Activated T-helper 2 cell treated with anti-CD3 and anti-CD28 coated beads, Interferon-gamma antibody, Interleukin-2, Interleukin-4, amounts not matched to agents 10 μg/mL and 5 μg/mL and 100 μg/mL, durations not matched to agents 14 hours and 24 hours and 36 hours (primary cell): ENCODE results near the gene ETDC. TPM values are rescaled to one million over a fixed set of nuclear protein-coding genes. Genes with fewer than 3 reads are reported as not detected.
"Not testable (repeated sequence)": the region's sequence is repeated elsewhere in the genome, so short reads cannot be mapped to it uniquely, and the experiment has no call there.

Experiments used
- DNase-seq: peaks from one replicate; pipeline ENCODE4 v3.0.0; 2021; ENCODE audit warnings: low spot score
- H3K27ac Mint-ChIP-seq: one replicate; pipeline ENCODE4 v1.8.0; 2021; ENCODE audit warnings: mixed read lengths
- H3K27me3 Mint-ChIP-seq: one replicate; pipeline ENCODE4 v1.8.0; 2021; ENCODE audit warnings: low read depth, mixed read lengths
- H3K36me3 Mint-ChIP-seq: one replicate; pipeline ENCODE4 v1.8.0; 2021; ENCODE audit warnings: low read depth, mixed read lengths
- H3K4me1 Mint-ChIP-seq: one replicate; pipeline ENCODE4 v1.8.0; 2021; ENCODE audit warnings: low read depth, mixed read lengths
- H3K4me3 Mint-ChIP-seq: one replicate; pipeline ENCODE4 v1.8.0; 2021; ENCODE audit warnings: low read depth, mild to moderate bottlenecking, moderate library complexity, mixed read lengths
- H3K9me3 Mint-ChIP-seq: one replicate; pipeline ENCODE4 v1.8.0; 2021; ENCODE audit warnings: mixed read lengths
- intact Hi-C: fragments of 100-400 bp; cut with micrococcal nuclease; formaldehyde crosslinking; loops from one replicate; pipeline ENCODE4 v1.15.1; 2023
- total RNA-seq: library from RNA; stranded (reverse); gene quantifications from 2 replicates; pipeline ENCODE4 v1.2.3, GENCODE V29; 2022

Gene ETDC
- total RNA-seq, 1 donor from 2014 or later: not detected

- intact Hi-C loops: no loop called here
- H3K4me1 Mint-ChIP-seq: no peaks in the 10 kb centered on the region
Measured at GRCh38 chrX:135315864-135316263, 6.6 kb downstream of the ETDC start.

GRCh38 chrX:135324463-135324862, 15.2 kb downstream of the ETDC start:
- intact Hi-C loops: no loop called here
- DNase-seq: no peak
- H3K27me3 Mint-ChIP-seq: no peaks in the 10 kb centered on the region
- H3K36me3 Mint-ChIP-seq: peaks cover 66% of the 10 kb centered on the region
- H3K9me3 Mint-ChIP-seq: peaks cover 26% of the 10 kb centered on the region
- H3K4me1 Mint-ChIP-seq: no peaks in the 10 kb centered on the region
- H3K4me3 Mint-ChIP-seq: no peak overlapping the region
- H3K27ac Mint-ChIP-seq: no peak overlapping the region

More at GRCh38 chrX:135315864-135316263, 6.6 kb downstream of the ETDC start:
- no peak for DNase-seq
- Mint-ChIP-seq H3K27ac (no peak overlapping the region), H3K9me3 (peaks cover 55% of the 10 kb centered on the region), H3K27me3 (no peaks in the 10 kb centered on the region), H3K36me3 (peaks cover 39% of the 10 kb centered on the region), H3K4me3 (no peak overlapping the region)

GRCh38 chrX:135325036-135325818, 15.9 kb downstream of the ETDC start:
- DNase-seq, H3K4me1 Mint-ChIP-seq, H3K27ac Mint-ChIP-seq, H3K4me3 Mint-ChIP-seq, H3K27me3 Mint-ChIP-seq, intact Hi-C loops: not testable (repeated sequence)
- H3K9me3 Mint-ChIP-seq: peaks cover 25% of the 10 kb centered on the region
- peaks cover 69% of the 10 kb centered on the region for H3K36me3 Mint-ChIP-seq

- intact Hi-C loops: no loop called here
- no peaks in the 10 kb centered on the region for H3K27me3 Mint-ChIP-seq
- peaks cover 57% of the 10 kb centered on the region for H3K36me3 Mint-ChIP-seq
- DNase-seq: no peak
- H3K4me1 Mint-ChIP-seq: no peaks in the 10 kb centered on the region
- no peak overlapping the region for H3K4me3 Mint-ChIP-seq
- H3K27ac Mint-ChIP-seq: no peak overlapping the region
- H3K9me3 Mint-ChIP-seq: peaks cover 14% of the 10 kb centered on the region
Measured at GRCh38 chrX:135327299-135327698, 18.0 kb downstream of the ETDC start.

GRCh38 chrX:135328421-135329005, 19.2 kb downstream of the ETDC start:
- H3K4me1 Mint-ChIP-seq: peaks cover 5% of the 10 kb centered on the region
- peaks cover 6% of the 10 kb centered on the region for H3K9me3 Mint-ChIP-seq
- H3K27ac Mint-ChIP-seq: no peak overlapping the region
- H3K36me3 Mint-ChIP-seq: peaks cover 61% of the 10 kb centered on the region
- no peak for DNase-seq
- no peak overlapping the region for H3K4me3 Mint-ChIP-seq
- H3K27me3 Mint-ChIP-seq: no peaks in the 10 kb centered on the region
- intact Hi-C loops: no loop called here

GRCh38 chrX:135330706-135331105, 21.4 kb downstream of the ETDC start:
- DNase-seq: no peak
- H3K36me3 Mint-ChIP-seq: peaks cover 57% of the 10 kb centered on the region
- peaks cover 5% of the 10 kb centered on the region for H3K4me1 Mint-ChIP-seq
- H3K27ac Mint-ChIP-seq: no peak overlapping the region
- no peaks in the 10 kb centered on the region for H3K9me3 Mint-ChIP-seq
- no peak overlapping the region for H3K4me3 Mint-ChIP-seq
- intact Hi-C loops: no loop called here
- no peaks in the 10 kb centered on the region for H3K27me3 Mint-ChIP-seq

GRCh38 chrX:135331525-135331924, 22.2 kb downstream of the ETDC start:
- no peak for DNase-seq
- Mint-ChIP-seq H3K9me3 (no peaks in the 10 kb centered on the region), H3K4me1 (peaks cover 5% of the 10 kb centered on the region), H3K27me3 (no peaks in the 10 kb centered on the region), H3K36me3 (peaks cover 54% of the 10 kb centered on the region), H3K27ac (no peak overlapping the region), H3K4me3 (no peak overlapping the region)
- intact Hi-C loops: no loop called here

- H3K4me3 Mint-ChIP-seq: peak overlapping the region; percentile 93
- intact Hi-C loops: no loop called here
- no peak for DNase-seq
- peaks cover 53% of the 10 kb centered on the region for H3K4me1 Mint-ChIP-seq
- peaks cover 46% of the 10 kb centered on the region for H3K36me3 Mint-ChIP-seq
- H3K9me3 Mint-ChIP-seq: no peaks in the 10 kb centered on the region
- no peaks in the 10 kb centered on the region for H3K27me3 Mint-ChIP-seq
- H3K27ac Mint-ChIP-seq: no peak overlapping the region
Measured at GRCh38 chrX:135340831-135341230, 31.6 kb downstream of the ETDC start.

- intact Hi-C loops: no loop called here
- no peaks in the 10 kb centered on the region for H3K9me3 Mint-ChIP-seq
- H3K27ac Mint-ChIP-seq: no peak overlapping the region
- H3K4me1 Mint-ChIP-seq: peaks cover 43% of the 10 kb centered on the region
- no peaks in the 10 kb centered on the region for H3K27me3 Mint-ChIP-seq
- peak overlapping the region; percentile 93 for H3K4me3 Mint-ChIP-seq
- DNase-seq: no peak
- peaks cover 36% of the 10 kb centered on the region for H3K36me3 Mint-ChIP-seq
Measured at GRCh38 chrX:135345107-135345589, 35.9 kb downstream of the ETDC start.

GRCh38 chrX:135346975-135347374, 37.7 kb downstream of the ETDC start:
- DNase-seq: no peak
- no peaks in the 10 kb centered on the region for H3K27me3 Mint-ChIP-seq
- H3K9me3 Mint-ChIP-seq: no peaks in the 10 kb centered on the region
- no peak overlapping the region for H3K27ac Mint-ChIP-seq
- intact Hi-C loops: no loop called here
- no peak overlapping the region for H3K4me3 Mint-ChIP-seq
- peaks cover 27% of the 10 kb centered on the region for H3K4me1 Mint-ChIP-seq
- H3K36me3 Mint-ChIP-seq: peaks cover 36% of the 10 kb centered on the region

GRCh38 chrX:135347381-135348016, 38.2 kb downstream of the ETDC start:
- no peaks in the 10 kb centered on the region for H3K27me3 Mint-ChIP-seq
- DNase-seq: no peak
- H3K27ac Mint-ChIP-seq: no peak overlapping the region
- intact Hi-C loops: no loop called here
- H3K4me3 Mint-ChIP-seq: no peak overlapping the region
- no peaks in the 10 kb centered on the region for H3K9me3 Mint-ChIP-seq
- H3K36me3 Mint-ChIP-seq: peaks cover 36% of the 10 kb centered on the region
- H3K4me1 Mint-ChIP-seq: peaks cover 22% of the 10 kb centered on the region

GRCh38 chrX:135354288-135354687, 45.0 kb downstream of the ETDC start:
- Mint-ChIP-seq H3K27me3 (no peaks in the 10 kb centered on the region), H3K4me1 (no peaks in the 10 kb centered on the region), H3K4me3 (no peak overlapping the region), H3K27ac (no peak overlapping the region), H3K36me3 (peaks cover 23% of the 10 kb centered on the region), H3K9me3 (no peaks in the 10 kb centered on the region)
- DNase-seq: no peak
- intact Hi-C loops: no loop called here
